ENCODE data around the gene LRFN2.

The LRFN2 gene

DNA sequence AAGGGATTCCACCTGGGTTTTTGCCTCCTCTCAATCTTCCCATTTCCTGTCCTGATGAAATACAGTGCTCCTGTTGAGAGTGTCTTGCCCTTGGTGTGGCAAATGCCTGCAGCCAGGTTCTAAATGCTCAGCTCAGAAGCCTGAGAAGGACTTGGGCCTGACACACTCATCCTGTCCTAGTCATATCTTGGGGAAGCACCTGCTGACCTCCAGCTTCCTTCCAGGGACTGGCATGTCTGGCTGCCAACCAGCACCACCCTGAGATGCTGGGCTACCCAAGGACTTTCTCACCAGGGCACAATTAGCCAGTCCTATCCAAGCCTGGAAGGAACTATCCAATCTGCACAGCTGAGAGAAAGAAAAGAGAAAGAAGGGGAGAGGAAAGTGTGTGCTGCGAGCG lies 43.4 kb downstream of the LRFN2 start:
- DNase-seq (ENCODE audit: low read depth): no peak

GRCh38 chr6:40543146-40543545 lies 44.0 kb downstream of the LRFN2 start:
- no peak for DNase-seq (ENCODE audit: low read depth)

DNA sequence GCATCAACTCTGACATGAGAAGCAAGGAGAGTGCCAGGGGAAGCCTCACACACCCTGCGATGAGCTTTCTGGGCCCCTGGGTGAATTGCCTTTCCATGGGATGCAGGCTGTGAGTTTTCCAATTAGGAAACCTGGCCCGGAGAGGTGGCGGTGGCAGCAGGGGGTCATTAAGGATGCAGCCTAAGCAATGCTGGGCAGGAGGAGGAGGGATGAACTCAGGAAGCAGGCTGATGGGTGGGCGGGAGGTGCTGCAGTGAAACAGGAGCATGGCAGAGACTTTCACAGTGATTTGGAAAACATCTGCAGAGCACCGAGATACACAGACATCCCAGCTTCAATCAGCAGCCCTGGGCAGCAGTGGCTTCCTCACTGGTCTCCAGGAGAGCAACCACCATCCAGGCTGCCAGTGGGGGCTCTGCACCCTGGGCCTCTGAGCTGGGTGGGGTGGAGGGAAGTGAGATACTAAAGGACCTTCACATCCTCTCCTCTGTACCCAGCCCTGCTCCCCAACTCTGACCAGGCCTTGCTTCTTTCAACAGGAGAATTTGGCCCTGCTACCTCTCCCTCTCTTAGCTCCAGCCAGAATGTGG lies 44.9 kb downstream of the LRFN2 start:
- no peak for DNase-seq (ENCODE audit: low read depth)

- DNase-seq (ENCODE audit: low read depth): no peak
Observed at GRCh38 chr6:40541556-40542174, 45.5 kb downstream of the LRFN2 start.

GRCh38 chr6:40540790-40541189 lies 46.4 kb downstream of the LRFN2 start:
- no peak for DNase-seq (ENCODE audit: low read depth)

DNA sequence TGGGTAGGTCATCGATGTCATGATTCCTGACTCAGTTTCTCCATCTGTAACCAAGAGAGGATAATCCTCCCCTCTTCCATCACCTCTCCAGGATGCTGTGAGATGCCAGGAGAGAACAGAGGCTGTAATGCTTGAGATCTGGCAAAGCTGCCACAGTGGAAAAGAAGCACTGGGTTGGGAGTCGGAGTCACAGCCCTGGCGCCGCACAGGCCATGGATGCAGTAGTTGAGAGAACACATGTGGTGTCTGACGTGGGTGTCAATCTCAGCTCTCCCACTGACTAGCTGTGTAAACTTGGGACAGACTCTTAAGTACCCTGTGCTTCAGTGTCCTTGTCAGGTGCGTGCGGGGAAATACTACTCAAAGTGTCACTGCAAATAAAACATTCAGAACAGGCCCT lies 47.3 kb downstream of the LRFN2 start:
- DNase-seq (ENCODE audit: low read depth): no peak

GRCh38 chr6:40538556-40538955 lies 48.6 kb downstream of the LRFN2 start:
- DNase-seq (ENCODE audit: low read depth): no peak

DNA sequence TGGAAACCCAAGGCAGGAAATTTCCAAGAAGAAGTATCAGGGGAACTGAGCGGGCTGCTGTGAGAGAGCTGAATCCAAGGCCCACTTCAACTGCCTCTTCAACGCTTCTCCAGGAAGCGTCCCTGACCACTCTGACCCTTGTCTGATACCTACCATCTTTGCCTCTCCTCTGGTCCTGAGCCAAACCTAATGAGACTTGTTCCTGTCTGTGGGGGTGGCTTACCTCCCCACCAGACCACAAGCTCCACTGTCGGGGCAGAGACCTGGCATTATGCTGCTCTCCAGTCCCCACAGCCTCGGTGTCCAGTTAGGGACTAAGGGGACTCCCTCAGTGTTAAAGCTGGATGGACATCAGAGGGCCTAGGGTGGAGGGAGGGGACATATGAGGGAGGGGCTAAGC lies 49.7 kb downstream of the LRFN2 start:
- DNase-seq (ENCODE audit: low read depth): no peak

DNA sequence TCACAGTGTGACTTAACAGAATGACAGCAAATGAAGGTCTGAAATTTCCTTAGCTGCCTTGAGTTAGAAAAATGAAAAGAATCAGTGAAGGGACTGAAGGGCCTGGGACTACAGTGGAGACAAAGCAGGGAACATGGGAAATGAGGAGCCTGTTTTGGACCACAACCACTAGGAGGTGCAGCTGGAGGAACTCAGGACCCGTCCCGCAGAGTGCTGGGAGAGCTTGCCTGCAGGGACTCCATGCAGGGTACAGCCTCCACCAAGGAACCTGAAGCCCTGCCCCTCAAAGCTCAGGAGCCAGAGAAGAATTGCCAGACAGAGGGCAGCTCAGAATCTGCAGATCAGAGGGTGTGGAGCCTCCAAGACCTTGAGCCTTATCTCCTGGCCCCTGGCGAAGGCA lies 50.7 kb downstream of the LRFN2 start:
- no peak for DNase-seq (ENCODE audit: low read depth)

DNA sequence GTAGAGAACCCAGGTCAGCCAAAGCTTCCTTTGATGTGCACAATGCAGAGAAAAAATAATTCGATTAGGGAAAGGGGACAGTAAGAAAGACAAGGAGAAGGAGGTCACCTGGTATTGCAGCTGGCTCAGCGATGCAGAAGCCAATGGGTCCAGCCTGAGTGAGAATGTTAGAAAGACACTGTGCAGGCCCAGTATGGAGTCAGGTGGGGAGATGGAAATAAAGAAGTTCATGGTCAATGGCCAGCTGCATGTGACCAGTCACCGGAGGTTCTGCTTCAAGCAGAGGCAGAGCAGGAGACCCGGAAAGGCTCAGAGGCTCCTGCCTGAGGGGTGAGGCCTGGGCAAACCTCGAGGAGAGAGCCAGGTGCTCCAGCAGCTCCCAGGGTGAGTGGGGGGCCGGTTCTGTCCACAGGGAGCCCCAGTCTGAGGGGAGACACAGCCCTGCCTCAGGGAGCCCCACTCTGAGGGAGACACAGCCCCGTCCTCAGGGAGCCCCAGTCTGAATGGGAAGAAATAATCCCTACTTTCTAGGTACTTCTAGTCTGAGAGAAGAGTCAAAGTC lies 51.3 kb downstream of the LRFN2 start:
- DNase-seq (ENCODE audit: low read depth): no peak

- no peak for DNase-seq (ENCODE audit: low read depth)
Observed at GRCh38 chr6:40535110-40535818, 51.9 kb downstream of the LRFN2 start.

DNA sequence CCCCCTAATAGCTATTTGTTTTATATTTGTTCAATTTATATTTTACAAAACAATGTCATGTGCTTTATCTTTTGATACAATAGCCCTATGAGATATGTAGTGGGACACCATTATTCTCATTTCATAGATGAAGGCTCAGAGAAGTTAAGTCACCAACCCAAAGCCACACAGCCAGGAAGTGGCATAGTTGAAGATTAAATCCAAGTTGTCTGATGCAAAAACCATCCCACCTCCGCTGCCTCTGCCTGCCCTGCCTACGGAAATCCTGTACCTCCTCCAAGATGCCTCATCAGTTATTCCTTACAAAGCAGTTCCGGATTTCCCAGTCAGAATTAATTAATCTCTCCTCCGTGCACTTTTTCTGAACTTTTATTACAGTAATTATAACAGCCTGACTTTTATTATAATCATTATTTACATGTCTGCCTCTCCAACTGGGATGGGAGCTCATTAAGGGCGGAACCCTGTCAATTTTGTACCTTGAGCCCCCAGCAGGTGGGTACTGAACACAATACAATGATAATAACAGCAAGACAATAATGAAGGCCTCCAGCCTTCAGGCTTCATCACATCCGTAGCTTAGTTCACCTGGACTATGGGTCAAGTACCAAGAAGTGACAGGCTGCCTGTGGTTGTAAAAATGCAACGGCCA lies 54.7 kb downstream of the LRFN2 start:
- DNase-seq (ENCODE audit: low read depth): no peak

DNA sequence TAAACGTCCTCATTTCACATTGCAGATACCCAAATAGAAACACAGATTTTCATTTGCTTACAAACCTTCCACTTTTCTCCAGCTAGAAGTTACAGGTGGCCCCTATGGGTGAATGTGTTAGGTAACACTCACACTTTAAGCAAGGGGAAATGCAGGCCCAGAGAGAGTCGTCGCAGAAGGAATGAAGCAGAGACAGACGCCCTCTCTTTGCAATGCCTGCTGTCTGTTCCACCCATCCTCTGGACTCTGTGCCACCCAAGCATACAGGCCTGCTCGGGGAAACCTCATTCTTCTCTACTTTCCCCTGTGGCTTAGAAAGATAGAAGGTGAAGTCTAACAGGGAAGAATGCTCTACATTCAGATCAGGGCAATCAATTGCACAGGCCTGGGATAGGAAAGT lies 57.2 kb downstream of the LRFN2 start:
- no peak for DNase-seq (ENCODE audit: low read depth)

DNA sequence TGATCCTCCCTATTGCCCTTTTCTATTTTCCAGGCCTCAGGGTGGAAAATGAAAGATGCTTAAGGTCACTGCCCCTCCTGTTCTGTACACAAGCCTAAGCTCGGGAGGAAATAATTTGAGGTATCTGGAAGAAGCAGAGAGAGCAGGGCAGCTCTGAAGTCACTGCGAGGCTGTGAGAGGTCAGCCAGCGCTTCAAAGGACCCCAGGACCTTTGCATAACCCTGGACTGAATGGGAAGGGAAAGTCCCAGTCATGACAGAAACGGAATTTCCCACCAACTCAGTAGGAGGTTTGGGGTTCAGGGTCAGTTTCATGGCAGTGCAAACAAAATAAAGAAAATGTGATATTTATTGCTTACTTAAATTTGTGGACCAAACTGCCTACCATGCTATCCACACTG lies 58.1 kb downstream of the LRFN2 start:
- no peak for DNase-seq (ENCODE audit: low read depth)

DNA sequence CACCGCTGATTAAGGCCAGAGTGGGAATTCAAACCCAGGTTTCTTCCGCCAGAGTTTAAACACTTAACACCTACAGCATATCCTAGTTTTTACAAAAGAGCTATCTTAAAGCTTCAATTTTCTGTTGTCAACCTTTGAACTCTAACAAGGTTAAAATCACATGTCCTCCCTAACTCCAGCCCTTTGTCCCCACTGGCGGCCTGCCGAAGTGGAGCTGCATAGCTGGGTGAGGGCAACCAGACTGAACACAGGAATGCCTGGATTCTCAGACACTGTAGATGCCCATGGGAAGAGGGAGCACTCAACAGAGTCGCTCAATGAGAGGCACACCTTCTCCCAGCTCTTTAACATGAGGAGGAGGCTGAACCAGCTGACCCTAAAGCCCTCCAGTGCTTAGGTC lies 59.1 kb downstream of the LRFN2 start:
- no peak for DNase-seq (ENCODE audit: low read depth)

DNA sequence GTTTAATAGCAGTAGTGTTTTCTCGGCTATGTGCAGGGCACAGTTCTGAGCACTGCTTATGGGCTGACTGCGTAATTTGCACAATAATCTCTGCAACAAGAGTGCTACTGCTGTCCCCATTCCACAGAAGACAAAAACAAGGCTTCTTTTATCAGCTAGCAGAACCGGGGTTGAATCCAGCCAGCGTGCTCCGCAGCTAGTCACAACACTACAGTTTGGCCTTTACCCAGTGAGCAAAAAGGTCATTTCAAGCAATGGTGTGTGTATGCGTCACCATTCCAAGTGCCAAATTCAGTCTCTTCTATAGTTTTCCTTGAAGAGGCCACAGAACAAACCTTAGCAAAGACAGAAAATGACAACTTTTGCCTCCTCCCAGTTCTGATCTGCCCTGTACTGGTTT lies 61.1 kb downstream of the LRFN2 start:
- DNase-seq (ENCODE audit: low read depth): no peak

DNA sequence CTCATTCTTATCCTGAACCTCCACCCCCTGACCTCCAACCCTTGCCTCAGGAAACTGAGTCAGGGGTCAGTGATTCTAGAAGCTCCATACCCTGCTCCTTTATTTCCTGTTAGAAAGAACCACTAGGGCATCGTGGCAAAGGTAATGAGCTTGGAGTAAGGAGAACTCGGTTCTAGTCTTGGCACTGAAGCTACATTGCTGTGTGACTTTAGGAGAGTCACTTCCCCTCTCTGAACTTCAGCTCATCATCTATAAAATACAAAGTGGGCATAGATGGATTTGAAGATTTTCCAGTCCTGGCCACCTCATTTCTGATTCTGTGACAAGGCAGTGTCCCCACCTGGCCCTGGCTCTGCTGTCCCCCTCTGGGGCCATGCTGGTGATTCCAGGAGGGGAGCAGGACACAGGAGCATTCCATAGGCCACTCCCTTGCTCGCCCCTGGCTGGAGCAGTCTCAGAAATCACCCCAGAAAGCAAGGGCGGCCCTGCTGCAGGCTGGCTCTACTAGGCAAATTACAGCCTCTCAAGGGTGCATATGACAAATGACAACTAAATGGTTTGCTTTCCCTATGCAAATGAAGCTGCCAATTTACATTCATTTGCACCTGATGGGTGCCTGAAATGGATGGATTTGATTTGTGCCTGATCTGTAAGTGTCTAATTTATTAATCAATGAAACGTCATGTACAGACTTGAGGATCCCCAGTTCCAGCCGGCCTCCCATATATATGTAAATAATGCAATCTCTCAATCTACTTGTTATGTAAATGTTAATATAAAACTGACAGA lies 62.2 kb downstream of the LRFN2 start:
- DNase-seq (ENCODE audit: low read depth): no peak

DNA sequence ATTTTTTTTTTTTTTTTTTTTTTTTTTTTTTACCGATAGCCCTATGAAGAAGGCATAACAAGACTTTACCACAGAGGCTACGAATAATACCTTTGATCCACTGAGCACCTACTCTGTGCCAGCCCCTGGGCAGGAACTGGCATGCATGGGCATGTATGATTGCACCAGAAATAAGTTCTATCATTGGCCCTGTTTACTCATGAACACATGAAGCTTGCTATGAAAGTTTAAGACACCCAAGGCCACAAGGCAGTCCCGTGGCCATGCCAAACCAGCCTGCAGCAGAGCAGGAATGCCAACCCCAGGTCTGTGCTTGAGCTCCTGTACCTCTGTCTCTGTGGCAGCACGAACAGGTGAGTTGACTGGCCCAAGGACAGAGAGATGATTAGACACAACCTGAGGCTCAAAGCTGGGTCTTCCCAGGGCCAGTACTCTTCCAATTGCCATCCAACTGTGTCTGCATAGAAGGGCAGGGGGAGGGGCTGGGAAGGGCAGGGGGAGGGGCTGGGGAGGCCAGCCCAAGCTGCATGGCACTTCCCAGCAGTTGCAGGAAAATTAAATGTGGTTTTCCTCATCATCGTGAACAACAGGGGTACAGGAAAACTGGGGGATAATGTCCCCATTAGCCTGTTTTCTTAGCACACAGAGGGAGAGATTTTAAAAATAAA lies 63.5 kb downstream of the LRFN2 start:
- DNase-seq (ENCODE audit: low read depth): no peak

DNA sequence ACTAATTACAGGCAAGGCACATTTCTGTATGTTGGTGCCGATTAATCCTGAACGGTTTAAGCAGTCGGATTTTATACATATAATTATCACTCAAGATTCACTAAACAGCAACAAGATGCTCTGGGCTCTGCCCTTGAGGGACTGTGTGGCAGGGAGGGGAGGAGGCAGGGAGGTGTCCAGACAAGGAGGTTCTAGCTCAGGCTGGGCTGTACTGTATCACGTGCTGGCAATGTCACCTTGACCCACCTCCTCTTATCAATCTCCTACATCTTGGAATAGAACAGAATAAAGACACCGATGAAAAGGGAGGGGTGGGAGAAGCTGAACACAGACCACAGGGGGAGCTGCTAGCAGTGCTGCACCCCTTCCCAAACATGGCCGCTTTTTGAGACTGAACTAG lies 65.7 kb downstream of the LRFN2 start:
- DNase-seq (ENCODE audit: low read depth): no peak

DNA sequence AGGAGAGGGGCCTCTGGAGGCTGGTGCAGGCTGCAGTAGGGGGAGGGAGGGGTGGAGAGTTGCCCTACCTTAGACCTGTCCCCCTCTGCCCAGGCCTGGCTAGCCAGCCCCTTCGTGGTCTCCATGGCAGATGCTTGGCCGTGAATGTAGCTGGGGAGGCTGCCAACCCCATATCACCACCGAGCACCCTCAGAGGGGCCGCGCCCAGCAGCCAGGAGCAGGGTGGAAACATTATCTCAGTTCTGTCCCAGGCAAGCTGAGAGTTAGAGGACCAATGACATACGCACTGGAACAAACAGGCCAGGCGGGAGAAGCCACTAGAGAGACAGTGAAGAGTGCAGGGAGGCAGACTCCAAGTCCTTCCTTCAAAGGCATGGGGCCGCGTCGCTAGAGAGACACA lies 66.5 kb downstream of the LRFN2 start:
- no peak for DNase-seq (ENCODE audit: low read depth)

DNA sequence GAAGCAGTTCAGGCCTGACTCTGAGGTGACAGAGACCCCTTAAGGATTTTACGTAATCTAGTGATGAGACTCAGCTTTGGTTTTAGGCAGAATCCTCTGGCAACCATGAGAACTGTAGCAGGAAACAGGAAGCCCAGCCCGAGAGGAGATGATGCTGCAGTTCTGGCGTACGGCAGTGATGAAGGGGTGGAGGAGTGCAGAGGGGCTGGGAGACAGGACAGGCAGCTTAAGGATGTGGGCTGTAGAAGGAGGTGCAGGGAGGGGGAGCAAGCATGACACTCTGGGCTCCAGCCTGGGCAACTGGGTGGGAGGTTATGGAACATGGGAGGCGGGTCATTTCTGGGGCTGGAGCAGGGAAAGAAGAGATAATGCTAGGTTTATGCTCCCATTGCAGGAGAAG lies 67.1 kb downstream of the LRFN2 start:
- no peak for DNase-seq (ENCODE audit: low read depth)

DNA sequence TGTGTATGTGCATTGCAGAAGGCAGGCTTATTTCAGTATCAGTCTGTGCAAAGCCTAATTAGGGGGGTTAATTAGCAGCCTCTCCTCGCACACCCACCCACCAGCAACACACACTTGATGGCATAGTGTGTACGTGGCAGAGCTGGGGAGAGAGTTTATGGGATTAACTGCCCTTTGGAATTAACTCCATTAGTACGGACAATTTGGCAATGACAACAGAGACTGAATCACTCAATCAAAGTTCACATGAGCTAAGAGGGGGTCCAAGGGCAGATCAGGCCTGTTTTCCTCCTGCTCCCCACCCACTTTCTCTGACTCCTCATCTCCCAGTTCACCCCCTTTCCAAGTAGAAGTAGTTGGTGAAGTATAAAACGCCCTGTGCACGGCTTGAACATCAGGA lies 69.5 kb downstream of the LRFN2 start:
- DNase-seq (ENCODE audit: low read depth): no peak
